Subcutaneous adipose tissue (tissue), 4 donors: ENCODE results near the gene GSTO2. TPM values are rescaled to one million over a fixed set of nuclear protein-coding genes. Genes with fewer than 3 reads are reported as not detected.

Experiments used
- CTCF ChIP-seq: fragments of 450-650 bp; IDR thresholded peaks from one replicate; pipeline ENCODE4 v1.5.1; 2016; ENCODE audit warnings: low read depth, mild to moderate bottlenecking, control low read depth, antibody characterized with exemption, moderate library complexity
- total RNA-seq, 4 donors: library from RNA; depleted of rRNA; stranded (reverse); fragments of >200 nt; gene quantifications; one replicate each; pipeline ENCODE4 v1.1.0, GENCODE V29; 2016

GSTO2 gene
- total RNA-seq, 4 donors from 2014 or later: 0.82 to 1.1 TPM; not detected in 2

- no peak for TF ChIP-seq CTCF
These were observed 68.0 kb downstream of the GSTO2 start for GRCh38 chr10:104336821-104337467.

- no peak for TF ChIP-seq CTCF
These were observed 68.6 kb downstream of the GSTO2 start for GRCh38 chr10:104337521-104337984.

DNA sequence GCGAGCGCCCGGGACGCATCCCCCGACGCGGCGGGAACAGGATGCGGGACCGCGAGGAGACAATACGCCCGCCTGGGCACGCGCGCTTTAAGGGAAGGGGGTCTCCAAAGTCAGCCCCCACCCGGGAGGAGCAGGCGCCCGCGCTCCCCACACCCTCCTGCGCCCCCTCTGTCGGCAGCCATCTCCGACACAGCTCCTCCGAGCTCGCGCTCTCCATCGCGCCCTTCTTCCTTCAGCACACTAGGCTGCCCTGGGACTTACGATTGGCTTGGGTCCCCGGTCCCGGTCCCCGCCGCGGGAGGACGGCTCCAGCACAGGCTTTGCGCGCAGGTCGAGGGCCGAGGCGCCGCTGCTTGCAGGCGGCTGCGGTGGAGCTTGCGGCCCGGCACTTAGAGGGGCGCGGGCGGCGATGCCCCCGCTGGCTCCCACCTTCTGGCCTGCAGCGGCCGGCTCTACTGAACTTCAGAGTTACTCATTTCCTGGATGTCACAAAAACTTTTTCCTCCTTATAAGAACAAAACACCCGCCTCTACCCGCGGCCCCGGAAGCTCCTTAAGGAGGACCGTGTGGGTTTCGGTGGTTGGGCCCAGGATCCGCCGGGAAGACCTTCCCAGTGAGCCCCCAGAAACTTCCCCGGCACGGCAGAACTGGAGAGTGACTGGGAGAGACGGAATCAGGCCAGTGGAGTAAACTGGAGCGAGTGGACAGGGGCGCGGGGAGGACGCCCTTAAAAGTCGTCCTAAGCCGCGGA, 69.2 kb downstream of the GSTO2 start, which contains the start of gene ITPRIP:
Gene ITPRIP, minus strand, starts transcription at position 481 of the 751 bp plus-strand sequence. CDS start 22,414 bp downstream, outside the sequence.
- no peak for TF ChIP-seq CTCF

DNA sequence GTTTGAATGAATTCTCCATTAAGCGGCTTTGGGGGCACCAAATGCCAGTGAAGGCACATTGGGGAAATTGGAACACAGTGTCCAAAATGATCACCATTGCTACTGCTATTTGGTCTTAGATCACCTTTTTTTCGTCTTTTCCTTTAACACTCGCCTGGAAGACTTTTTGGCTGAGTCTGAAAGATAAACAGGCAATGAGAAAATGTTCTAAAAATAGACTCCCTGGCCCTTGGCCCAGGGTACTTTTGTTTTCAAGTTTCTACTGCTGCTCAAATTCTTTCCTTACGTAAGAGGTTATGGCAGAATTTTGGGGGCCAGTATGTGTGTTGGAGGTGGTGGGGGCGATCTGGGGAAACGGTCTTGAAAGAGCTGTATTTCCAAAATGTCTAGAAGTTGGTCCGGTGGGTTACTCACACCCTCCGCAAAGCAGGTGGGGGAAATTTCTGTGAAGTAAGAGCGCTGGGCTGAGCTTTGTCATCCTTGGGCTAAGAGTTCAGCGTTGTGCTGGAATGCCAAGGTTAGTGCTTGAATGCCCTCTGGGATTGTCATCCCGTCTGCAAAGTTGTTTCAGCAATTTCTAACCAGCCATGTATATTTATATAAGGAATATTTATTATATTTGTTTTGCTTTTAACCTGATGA, 70.6 kb downstream of the GSTO2 start:
- no peak for TF ChIP-seq CTCF

- TF ChIP-seq CTCF: no peak
These were observed 71.1 kb downstream of the GSTO2 start for GRCh38 chr10:104340111-104340526.

DNA sequence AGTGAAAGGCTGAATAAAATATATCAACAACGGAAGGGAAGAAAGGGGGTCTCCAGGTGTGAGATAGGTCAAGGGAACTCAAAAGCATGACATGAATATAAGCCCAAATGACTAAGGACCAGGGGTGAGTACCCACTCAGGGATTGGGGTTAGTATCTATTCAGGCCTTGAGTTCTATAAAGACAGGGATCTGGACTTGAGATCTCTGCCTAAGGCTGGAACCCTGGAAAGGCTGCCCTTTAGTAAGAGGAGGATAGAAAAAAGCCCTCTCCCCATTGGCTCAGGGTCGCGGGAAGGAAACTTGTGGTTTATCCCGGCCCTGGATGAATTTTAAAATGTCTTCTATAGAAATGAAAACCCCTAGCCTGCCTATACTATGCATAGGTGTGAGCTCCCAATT, 71.7 kb downstream of the GSTO2 start:
- TF ChIP-seq CTCF: no peak

GRCh38 chr10:104342941-104343411, 74.0 kb downstream of the GSTO2 start:
- TF ChIP-seq CTCF: no peak
